SHP77 treated with DMSO at 0.1 percent for 48 hours (cell line): ENCODE data around the gene NMNAT2.
"Not testable (repeated sequence)": the region's sequence is repeated elsewhere in the genome, so short reads cannot be mapped to it uniquely, and the experiment has no call there.

Experiments
- DNase-seq: peaks from one replicate; lab custom pipeline; 2025; lab: John Stamatoyannopoulos, UW

Gene NMNAT2

GRCh38 chr1:183416850-183417771 is 1.1 kb downstream of the NMNAT2 start:
- DNase-seq = no peak

- no peak for DNase-seq
Observed at GRCh38 chr1:183414365-183414764, 3.8 kb downstream of the NMNAT2 start.

GRCh38 chr1:183411091-183411490 is 7.1 kb downstream of the NMNAT2 start:
- DNase-seq = no peak

GRCh38 chr1:183407961-183408360 is 10.2 kb downstream of the NMNAT2 start:
- no peak for DNase-seq

- no peak for DNase-seq
Observed at GRCh38 chr1:183407474-183407873, 10.7 kb downstream of the NMNAT2 start.

- DNase-seq = no peak
Observed at GRCh38 chr1:183404476-183404875, 13.7 kb downstream of the NMNAT2 start.

GRCh38 chr1:183403498-183403897 is 14.7 kb downstream of the NMNAT2 start:
- no peak for DNase-seq

- not testable (repeated sequence) for DNase-seq
Observed at GRCh38 chr1:183401565-183401964, 16.6 kb downstream of the NMNAT2 start.

- no peak for DNase-seq
Observed at GRCh38 chr1:183394435-183394834, 23.7 kb downstream of the NMNAT2 start.

GRCh38 chr1:183391863-183392262 is 26.3 kb downstream of the NMNAT2 start:
- DNase-seq = no peak

GRCh38 chr1:183390561-183390960 is 27.6 kb downstream of the NMNAT2 start:
- DNase-seq = no peak

GRCh38 chr1:183388735-183389134 is 29.4 kb downstream of the NMNAT2 start:
- no peak for DNase-seq

- DNase-seq = no peak
Observed at GRCh38 chr1:183385340-183386144, 32.6 kb downstream of the NMNAT2 start.

GRCh38 chr1:183379951-183380350 is 38.2 kb downstream of the NMNAT2 start:
- no peak for DNase-seq

GRCh38 chr1:183375381-183375780 is 42.8 kb downstream of the NMNAT2 start:
- no peak for DNase-seq

- DNase-seq = no peak
Observed at GRCh38 chr1:183374825-183375224, 43.4 kb downstream of the NMNAT2 start.

- no peak for DNase-seq
Observed at GRCh38 chr1:183372586-183373230, 45.5 kb downstream of the NMNAT2 start.

GRCh38 chr1:183370399-183371058 is 47.7 kb downstream of the NMNAT2 start:
- no peak for DNase-seq

- DNase-seq = no peak
Observed at GRCh38 chr1:183368213-183369108, 49.7 kb downstream of the NMNAT2 start.

GRCh38 chr1:183366116-183366515 is 52.1 kb downstream of the NMNAT2 start:
- no peak for DNase-seq

GRCh38 chr1:183365676-183366075 is 52.5 kb downstream of the NMNAT2 start:
- DNase-seq = no peak
